AG04450 (cell line): ENCODE data around the gene GPR156. TPM values are rescaled to one million over a fixed set of nuclear protein-coding genes. Genes with fewer than 3 reads are reported as not detected.

Experiments
- CTCF ChIA-PET: fragments of 300-600, 350-600 bp; formaldehyde crosslinking; extraction: SDS; loops from one replicate; lab custom pipeline; 2022; ENCODE audit warnings: antibody characterized with exemption, inconsistent platforms; lab: Charles Lee
- POLR2A ChIA-PET: fragments of 350-600 bp; formaldehyde crosslinking; extraction: SDS; loops from one replicate; lab custom pipeline; 2021; ENCODE audit warnings: antibody characterized with exemption, inconsistent platforms; lab: Yijun Ruan, JAX
- DNase-seq: peaks from one replicate; pipeline ENCODE4 v3.0.0-alpha.2; 2011; ENCODE audit warnings: low read depth, low spot score
- H3K27ac ChIP-seq: one replicate; pipeline ENCODE4 v1.5.1; 2012; ENCODE audit warnings: low read depth, low read length, control low read depth
- H3K27me3 ChIP-seq: one replicate; pipeline ENCODE4 v1.6.0; 2012; ENCODE audit warnings: low read length; ENCODE audit not compliant: control insufficient read depth, insufficient read depth
- H3K4me3 ChIP-seq: 2 replicates; pipeline ENCODE4 v1.5.1; 2011; ENCODE audit warnings: mild to moderate bottlenecking, low read depth, low read length, control low read depth
- H3K9me3 ChIP-seq: 2 replicates; pipeline ENCODE4 v1.5.1; 2012; ENCODE audit warnings: low read length; ENCODE audit not compliant: control insufficient read depth, insufficient read depth
- polyA plus RNA-seq: library from polyadenylated mRNA; depleted of rRNA; stranded (reverse); fragments of >200 nt; gene quantifications from 2 replicates; pipeline ENCODE4 v1.2.3, GENCODE V29; 2011
- TF ChIP-seq, protein P1 (sequence below): IDR thresholded peaks from 2 replicates; pipeline ENCODE4 v1.5.1; 2011; ENCODE audit warnings: low read depth, low read length, control low read depth, inconsistent platforms

Gene GPR156
- polyA plus RNA-seq, 1 experiment = 0.22 TPM

- Histone ChIP-seq H3K4me3 (no peak overlapping the region), H3K27ac (peak overlapping the region; percentile 21)
- CTCF ChIA-PET = no interaction called here
These were observed 140.8 kb downstream of the GPR156 start for GRCh38 chr3:120144267-120144666.

GRCh38 chr3:120143676-120144075, 141.3 kb downstream of the GPR156 start:
- Histone ChIP-seq H3K4me3 (no peak overlapping the region), H3K27ac (no peak overlapping the region), H3K9me3 (peaks cover 6% of the 10 kb centered on the region; the same call in 1 of the 2 replicates), H3K27me3 (no peaks in the 10 kb centered on the region)
- ChIA-PET POLR2A (interaction anchor here (1.4 kb wide), 1 partner anchor 49 kb away, joined by 6 read pairs; no protein-coding TSS in a partner anchor), CTCF (no interaction called here)
- TF ChIP-seq, protein P1, sequence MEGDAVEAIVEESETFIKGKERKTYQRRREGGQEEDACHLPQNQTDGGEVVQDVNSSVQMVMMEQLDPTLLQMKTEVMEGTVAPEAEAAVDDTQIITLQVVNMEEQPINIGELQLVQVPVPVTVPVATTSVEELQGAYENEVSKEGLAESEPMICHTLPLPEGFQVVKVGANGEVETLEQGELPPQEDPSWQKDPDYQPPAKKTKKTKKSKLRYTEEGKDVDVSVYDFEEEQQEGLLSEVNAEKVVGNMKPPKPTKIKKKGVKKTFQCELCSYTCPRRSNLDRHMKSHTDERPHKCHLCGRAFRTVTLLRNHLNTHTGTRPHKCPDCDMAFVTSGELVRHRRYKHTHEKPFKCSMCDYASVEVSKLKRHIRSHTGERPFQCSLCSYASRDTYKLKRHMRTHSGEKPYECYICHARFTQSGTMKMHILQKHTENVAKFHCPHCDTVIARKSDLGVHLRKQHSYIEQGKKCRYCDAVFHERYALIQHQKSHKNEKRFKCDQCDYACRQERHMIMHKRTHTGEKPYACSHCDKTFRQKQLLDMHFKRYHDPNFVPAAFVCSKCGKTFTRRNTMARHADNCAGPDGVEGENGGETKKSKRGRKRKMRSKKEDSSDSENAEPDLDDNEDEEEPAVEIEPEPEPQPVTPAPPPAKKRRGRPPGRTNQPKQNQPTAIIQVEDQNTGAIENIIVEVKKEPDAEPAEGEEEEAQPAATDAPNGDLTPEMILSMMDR = no peak
- no peak for DNase-seq

More at GRCh38 chr3:120144267-120144666, 140.8 kb downstream of the GPR156 start:
- TF ChIP-seq, protein P1 = no peak
- no peaks in the 10 kb centered on the region for H3K27me3 ChIP-seq
- POLR2A ChIA-PET = interaction anchor here (0.8 to 1.4 kb wide), 2 partner anchors 9 to 49 kb away, joined by 4 to 6 read pairs; no protein-coding TSS in a partner anchor
- DNase-seq = no peak
- peaks cover 6% of the 10 kb centered on the region; the same call in 1 of the 2 replicates for H3K9me3 ChIP-seq

DNA sequence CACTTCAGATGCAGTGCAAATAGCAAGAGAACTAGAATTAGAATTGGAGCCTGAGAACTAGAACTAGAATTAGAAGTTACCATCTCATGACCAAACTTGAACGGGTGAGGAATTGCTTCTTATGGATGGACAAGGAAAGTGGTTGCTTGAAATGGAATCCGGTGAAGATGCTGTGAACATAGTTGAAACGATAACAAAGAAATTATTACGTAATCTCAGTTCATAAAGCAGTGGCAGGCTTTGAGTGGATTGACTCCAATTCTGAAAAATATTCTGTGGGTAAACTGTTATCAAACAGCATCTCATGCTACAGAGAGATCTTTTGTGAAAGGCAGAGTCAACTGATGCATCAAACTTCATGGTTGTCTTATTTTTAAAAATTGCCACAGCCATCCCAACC, 142.8 kb downstream of the GPR156 start:
- DNase-seq = no peak
- POLR2A ChIA-PET = no interaction called here
- Histone ChIP-seq H3K4me3 (no peak overlapping the region), H3K9me3 (peaks cover 6% of the 10 kb centered on the region; the same call in 1 of the 2 replicates), H3K27ac (no peak overlapping the region), H3K27me3 (no peaks in the 10 kb centered on the region)
- CTCF ChIA-PET = no interaction called here
- TF ChIP-seq, protein P1 = no peak

- H3K27ac ChIP-seq = no peak overlapping the region
- CTCF ChIA-PET = no interaction called here
- peaks cover 6% of the 10 kb centered on the region; the same call in 1 of the 2 replicates for H3K9me3 ChIP-seq
- DNase-seq = no peak
- no peak overlapping the region for H3K4me3 ChIP-seq
- TF ChIP-seq, protein P1 = no peak
- no peaks in the 10 kb centered on the region for H3K27me3 ChIP-seq
- POLR2A ChIA-PET = no interaction called here
These were observed 144.8 kb downstream of the GPR156 start for GRCh38 chr3:120140098-120140742.

GRCh38 chr3:120139140-120139539, 145.9 kb downstream of the GPR156 start:
- TF ChIP-seq, protein P1 = no peak
- Histone ChIP-seq H3K27ac (no peak overlapping the region), H3K9me3 (peaks cover 6% of the 10 kb centered on the region; the same call in 1 of the 2 replicates), H3K27me3 (no peaks in the 10 kb centered on the region), H3K4me3 (no peak overlapping the region)
- no peak for DNase-seq
- ChIA-PET POLR2A (interaction anchor here (1.2 kb wide), 1 partner anchor 44 kb away, joined by 7 read pairs; no protein-coding TSS in a partner anchor), CTCF (no interaction called here)
